ENCODE results near the gene SLC44A5.
"Not testable (repeated sequence)": the region's sequence is repeated elsewhere in the genome, so short reads cannot be mapped to it uniquely, and the experiment has no call there.

The SLC44A5 gene

DNA sequence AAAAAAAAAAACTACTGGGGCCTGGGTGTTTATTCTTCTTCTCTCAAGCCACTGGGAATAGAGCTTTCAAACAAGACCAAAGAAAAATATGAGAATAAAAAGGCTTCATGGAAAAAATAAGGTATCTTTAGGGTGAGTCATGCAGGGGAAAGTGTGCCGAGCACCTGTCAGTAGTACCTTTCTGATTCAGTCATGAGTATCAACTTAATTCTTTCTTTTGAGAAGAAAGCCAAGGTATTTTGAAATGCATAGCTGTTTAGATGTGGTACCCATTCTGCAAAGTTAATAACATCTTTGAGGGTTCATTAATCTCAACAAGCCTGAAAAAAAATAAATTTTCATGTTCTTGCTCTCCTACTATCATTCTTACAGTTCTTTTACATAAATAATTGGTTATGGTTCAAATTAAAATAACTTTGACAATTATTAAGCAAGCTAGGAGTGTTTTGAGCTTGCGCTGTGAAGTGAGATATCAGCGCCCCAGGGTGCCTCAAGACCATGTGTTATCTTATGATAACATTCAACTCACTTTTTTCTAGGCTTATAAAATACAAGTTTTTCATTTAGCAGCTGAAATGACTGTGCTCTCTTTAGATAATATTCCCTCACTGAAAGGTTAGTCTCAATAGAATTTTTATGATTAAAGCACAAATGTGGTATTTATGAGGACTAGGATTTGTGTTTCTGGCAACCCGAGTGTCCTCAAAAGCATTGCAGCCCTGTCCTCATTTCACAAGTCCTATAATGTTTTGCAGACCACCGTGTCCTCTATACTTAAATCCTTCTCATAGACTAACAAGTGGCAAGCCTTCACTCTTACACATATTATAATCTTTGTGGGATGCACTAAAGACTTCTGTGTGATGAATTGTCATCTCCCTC, 138.6 kb downstream of the SLC44A5 start:
- FAIRE-seq (no peak), DNase-seq (ENCODE audit: extremely low spot score, insufficient read length, low read depth) (no peak)

DNA sequence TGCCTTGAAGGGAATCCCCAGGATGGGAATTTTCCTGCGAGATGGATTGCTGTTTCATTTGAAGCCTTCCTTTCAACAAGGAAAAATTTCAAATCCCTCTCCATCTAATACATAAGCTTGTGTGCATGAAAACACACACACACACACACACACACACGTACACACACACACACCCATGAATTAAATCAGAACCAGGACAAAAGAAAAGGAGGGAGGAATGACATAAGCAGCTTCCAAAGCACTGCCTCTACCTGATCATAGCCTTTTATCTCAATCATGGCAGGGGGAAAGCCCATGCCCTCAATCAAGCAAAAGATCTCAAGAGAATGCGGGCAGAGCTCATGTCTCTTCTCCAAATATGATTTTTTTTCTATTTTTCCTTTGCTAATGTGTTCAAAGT, 139.7 kb downstream of the SLC44A5 start:
- FAIRE-seq, result no peak
- no peak for DNase-seq (ENCODE audit: extremely low spot score, insufficient read length, low read depth)

DNA sequence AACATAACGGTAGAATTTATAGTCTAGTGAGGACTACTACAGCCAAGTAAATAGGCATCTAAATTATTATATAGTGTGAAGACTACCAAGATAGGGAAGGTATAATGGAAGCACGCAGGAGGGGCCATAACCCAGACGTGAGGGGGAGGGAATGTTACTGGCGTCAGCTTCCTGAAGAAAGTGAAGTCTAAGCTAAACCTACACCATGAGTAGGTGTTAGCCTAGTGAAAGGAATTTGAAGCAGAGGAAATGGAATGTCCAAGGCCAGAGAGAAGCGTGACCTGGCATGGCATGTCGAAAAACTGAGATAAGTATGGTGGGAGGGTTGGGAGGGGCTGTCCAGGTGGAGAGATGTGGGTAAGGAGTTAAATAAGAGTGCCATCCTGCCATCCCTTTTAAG, 140.5 kb downstream of the SLC44A5 start:
- FAIRE-seq (no peak), DNase-seq (ENCODE audit: extremely low spot score, insufficient read length, low read depth) (no peak)

DNA sequence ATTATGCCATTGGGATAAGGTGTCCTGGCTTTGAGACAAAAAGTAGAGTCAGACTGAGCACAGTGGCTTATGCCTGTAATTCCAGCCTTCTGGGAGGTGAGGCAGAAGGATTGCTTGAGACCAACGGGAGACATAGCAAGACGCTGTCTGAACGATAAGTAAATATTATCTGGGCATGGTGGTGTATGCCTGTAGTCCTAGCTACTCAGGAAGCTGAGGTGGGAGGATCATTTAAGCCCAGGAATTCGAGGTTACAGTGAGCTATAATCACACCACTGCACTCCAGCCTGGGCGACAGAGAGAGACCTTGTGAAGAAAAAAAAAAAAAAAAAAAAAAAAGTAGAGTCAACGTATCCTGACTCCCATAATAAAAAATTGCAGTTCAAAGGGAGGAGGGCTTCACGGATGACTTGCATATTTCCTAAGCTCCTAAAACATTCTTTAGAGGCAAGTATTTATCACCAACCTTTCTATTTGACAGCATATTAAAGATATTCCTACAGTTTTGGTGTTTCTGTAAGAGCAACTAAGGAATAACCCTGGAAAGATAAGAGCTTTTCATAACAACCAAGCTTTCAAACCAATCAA, 141.2 kb downstream of the SLC44A5 start:
- FAIRE-seq, result no peak

DNA sequence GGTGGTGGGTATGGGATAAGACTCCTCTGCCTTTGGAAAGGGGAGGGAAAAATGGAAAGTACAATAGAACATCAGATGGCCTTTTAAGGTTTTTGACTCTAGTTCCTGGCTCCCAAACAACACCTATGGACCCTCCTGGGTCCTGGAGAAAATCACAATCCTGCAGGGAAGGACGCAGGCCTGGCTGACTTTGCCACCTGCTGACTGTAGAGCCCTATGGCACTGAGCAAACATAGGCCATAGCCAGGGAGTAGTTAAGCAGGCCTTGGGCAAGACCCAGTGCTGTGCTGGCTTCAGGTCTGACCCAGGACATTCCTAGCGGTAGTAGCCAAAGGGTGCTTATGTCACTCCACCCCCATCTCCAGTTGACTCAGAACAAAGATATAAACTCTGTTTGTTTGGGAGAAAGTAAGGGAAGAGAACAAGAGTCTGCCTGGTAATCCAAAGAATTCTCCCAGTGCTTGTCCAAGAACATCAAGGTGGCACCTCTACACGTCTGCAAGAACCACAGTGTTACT, 149.0 kb downstream of the SLC44A5 start:
- FAIRE-seq, result no peak
- no peak for DNase-seq (ENCODE audit: extremely low spot score, insufficient read length, low read depth)

More for the DNA sequence above, 141.2 kb downstream of the SLC44A5 start:
- no peak for DNase-seq (ENCODE audit: extremely low spot score, insufficient read length, low read depth)

DNA sequence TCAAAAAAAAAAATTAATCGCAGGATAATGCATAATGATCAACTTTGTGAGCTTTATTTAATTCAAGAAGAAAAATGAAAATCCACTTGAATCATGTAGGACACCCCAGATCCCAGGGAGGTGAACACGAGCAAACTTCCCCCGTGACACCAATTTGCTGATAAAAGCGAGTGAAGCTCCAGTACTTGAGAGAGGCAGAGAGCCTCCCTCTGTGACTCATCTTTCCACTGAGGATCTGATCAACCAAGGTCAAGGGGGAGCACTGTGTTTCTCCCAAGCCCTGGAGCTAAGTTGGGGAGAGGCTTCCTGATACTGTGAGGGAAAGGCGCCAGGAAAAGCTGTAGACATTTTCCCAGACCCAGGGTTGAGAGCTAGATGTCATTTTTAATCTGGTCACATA, 160.9 kb downstream of the SLC44A5 start:
- DNase-seq (ENCODE audit: extremely low spot score, insufficient read length, low read depth) (no peak), FAIRE-seq (no peak)

DNA sequence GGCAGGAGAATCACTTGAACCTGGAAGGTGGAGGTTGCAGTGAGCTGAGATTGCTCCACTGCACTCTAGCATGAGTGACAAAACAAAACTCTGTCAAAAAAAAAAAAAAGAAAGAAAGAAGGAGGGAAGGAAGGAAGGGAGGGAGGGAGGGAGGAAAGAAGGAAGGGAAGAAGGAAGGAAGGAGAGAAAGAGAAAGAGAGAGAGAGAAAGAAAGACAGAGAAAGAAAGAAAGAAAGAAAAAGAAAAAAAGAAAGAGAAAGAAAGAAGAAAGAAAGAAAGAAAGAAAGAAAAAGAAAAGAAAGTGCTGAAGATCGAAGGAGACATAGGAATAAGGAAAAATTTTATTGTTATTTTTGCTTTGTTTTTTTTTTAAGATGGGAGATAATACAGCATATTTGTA, 166.7 kb downstream of the SLC44A5 start:
- no peak for FAIRE-seq

DNA sequence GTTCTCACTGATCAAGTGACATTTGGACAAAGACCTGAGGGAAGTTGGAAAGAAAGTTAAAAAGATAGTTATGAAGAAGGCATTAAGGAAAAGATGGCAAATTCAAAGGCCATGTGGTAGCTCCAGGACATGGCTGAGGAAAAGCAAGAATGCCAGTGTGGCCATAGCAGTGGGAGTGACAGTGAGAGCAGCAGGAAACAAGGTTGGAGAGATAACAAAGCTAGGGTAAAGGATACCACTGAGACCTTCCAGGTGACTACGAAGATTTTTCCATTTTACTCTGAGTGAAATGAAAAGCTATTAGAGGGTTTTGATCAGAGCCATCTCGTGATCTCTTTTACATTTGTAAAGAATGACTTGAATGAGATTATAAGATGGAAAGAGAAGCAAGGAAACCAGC, 170.6 kb downstream of the SLC44A5 start:
- no peak for FAIRE-seq
- no peak for DNase-seq (ENCODE audit: extremely low spot score, insufficient read length, low read depth)

More for the DNA sequence above, 166.7 kb downstream of the SLC44A5 start:
- no peak for DNase-seq (ENCODE audit: extremely low spot score, insufficient read length, low read depth)

DNA sequence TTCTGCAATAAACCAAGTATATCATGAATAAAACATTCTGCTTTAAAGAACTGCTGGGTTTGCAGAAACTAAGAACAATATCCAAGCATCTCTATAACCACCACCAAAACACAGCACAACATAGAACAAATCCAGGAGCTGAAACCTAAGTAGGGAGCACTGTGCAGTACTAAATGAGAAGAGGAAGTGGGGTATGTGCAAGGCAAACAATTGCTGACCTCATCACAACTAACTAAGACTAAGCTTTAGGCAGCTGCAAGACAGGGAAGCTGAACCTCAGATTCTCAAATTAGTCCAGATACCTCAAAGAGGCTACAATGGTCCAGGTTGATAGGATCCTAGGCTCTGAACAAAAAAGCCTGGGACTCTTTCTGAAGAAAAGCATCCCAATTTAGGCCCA, 172.6 kb downstream of the SLC44A5 start:
- no peak for FAIRE-seq
- DNase-seq (ENCODE audit: extremely low spot score, insufficient read length, low read depth), result no peak

DNA sequence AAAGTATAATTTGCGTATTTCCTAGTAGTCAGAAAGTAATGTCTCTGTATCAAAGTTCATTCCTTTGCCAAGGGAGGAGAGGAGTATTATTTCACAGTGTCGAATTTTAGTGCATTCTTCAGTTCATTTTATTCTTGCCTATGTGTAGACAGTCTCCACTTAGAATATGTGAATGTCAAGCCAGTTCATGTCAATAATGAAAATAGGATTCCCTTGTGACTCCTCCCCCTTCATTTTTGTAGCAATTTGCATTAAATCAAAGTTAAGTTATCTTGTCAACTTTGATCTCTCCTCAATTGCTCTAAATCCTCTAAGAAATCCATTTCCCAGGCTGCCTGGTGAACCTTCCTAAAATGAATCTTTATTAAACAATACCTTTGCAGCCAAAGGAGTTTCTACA, 179.1 kb downstream of the SLC44A5 start:
- FAIRE-seq (no peak), DNase-seq (ENCODE audit: extremely low spot score, insufficient read length, low read depth) (no peak)

DNA sequence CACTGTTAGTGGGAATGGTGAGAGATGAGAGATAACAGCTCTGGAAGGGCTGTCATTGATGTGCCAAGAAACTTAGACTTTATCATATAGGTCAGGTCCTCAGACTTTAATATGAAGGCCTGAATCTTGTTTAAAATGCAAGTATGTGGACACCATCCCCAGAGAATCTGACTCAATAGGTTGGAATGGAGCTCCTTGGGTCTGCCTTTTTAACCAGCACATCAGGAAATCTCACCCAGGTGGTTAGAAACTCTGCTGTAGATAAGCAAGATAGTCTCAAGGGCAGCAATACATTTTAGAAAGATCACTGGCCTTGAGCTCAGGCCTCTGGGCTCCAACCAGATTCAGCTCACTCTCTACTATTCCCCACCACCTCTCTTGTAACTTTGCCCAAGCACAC, 180.4 kb downstream of the SLC44A5 start:
- no peak for FAIRE-seq
- DNase-seq (ENCODE audit: extremely low spot score, insufficient read length, low read depth), result no peak

DNA sequence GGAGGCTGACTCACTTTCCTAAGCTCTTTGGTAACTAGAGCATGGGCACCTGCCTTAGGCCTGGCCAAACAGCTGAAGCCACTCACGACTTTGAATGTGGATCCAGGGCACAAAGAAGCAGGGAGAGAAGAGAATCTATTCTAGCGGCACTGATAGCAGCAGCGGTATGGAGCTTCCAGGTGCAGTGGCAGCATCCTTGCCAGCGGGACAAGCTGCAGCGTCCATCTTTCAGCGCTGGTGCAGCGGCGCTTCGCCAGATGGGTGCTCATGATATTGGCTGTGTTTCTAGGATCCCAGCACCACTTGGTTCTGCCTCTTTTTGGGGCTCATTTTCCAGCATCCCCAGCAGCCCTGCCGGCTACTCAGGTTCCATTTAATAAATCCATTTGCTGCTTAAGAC, 184.2 kb downstream of the SLC44A5 start:
- DNase-seq (ENCODE audit: extremely low spot score, insufficient read length, low read depth) (no peak), FAIRE-seq (no peak)

DNA sequence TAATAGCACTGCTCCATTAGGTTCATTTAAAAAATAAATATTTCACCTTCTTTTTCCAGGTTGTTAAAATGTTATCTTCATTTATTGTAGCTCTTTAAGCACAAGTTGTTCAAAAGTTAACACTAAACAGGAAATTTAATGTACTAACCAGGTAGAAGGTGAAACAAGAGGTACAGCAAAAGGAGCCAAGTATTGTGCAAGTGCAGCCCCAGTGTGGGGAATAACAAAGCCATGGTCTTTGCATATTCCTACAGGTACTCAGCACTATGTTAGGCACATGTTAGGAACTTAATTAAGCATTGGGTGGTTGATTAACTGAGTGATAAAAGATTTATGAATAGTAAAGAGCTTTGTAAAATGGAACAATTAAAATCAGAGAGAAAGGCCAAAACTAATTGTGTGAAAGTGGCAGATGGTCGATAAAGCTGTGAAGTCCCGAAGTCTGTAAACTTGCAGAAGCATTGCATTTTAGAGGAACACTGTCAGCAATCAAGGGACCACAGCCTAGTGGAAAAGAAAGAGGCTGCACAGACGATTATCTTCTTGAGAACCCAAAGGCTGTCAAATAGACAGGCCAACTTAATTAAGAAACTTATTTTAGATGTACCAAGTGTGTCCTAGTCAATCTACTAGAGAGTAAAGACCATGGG, 185.8 kb downstream of the SLC44A5 start:
- DNase-seq (ENCODE audit: extremely low spot score, insufficient read length, low read depth) (no peak), FAIRE-seq (no peak)

DNA sequence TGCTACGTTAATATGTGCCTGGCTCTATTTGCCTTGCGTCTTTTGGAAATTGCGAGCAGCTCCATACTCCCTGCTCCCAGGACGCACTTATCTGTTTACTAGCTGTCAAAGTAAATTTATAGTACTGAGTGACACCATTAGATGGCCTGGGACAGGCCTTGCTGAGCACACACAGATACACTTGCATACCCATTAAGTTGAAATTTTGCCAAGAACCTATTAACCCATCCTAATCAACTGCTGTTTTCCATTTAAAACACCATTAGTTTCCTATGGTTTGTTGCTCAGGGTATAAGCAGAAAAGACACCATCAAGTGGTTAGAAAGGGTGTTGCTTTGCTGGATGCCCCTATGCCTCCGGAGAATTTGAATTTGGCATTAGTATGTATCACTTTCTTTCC, 187.3 kb downstream of the SLC44A5 start:
- DNase-seq (ENCODE audit: extremely low spot score, insufficient read length, low read depth), result no peak
- no peak for FAIRE-seq

DNA sequence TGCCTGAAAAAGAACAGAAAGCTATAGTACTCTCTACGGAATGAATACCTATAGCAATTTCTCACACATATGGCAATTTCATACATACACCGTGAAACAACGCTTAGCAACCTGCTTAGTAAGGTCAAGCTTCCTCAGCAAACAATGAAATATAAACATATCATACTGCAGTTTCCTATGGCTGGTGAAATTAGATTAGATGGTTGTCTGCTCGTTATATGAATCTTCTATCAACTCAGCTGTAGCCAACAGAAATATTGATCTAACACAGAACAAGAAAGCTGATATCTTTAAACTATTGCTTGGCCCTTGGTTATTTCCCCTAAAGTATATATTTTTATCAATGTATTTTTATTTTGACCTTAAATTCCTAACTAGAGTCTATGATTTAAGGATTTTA, 187.8 kb downstream of the SLC44A5 start:
- no peak for DNase-seq (ENCODE audit: extremely low spot score, insufficient read length, low read depth)
- FAIRE-seq, result no peak

DNA sequence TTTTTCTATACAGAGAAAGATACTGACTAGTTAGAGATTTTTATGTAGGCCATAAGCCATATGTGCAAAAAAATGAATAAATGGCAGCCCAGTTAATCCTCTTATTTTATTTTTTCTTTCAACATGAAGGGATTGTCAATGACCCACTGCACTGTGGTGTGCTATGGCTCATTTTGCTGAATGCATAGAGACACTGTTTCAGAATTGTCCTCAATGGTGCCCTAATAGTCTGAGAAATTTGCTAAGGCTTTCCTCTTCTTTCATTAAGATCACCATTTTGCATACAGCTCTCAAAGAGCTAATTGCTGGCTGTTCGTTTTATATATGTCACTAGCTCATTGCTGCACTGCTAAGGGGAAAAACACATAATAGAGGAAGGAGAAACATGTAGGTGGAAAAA, 189.5 kb downstream of the SLC44A5 start:
- FAIRE-seq, result no peak
- DNase-seq (ENCODE audit: extremely low spot score, insufficient read length, low read depth), result no peak

DNA sequence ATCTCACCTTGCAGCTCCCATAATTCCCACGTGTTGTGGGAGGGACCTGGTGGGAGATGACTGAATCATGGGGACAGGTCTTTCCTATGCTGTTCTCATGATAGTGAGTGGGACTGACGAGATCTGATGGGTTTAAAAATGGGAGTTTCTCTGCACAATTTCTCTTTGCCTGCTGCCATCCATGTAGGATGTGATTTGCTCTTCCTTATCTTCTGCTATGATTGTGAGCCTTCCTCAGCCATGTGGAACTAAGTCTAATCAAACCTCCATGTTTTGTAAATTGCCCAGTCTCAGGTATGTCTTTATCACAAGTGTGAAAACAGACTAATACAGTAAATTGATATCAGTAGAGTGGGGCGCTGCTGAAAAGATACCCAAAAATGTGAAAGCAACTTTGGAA, 195.7 kb downstream of the SLC44A5 start:
- FAIRE-seq, result no peak
- DNase-seq (ENCODE audit: extremely low spot score, insufficient read length, low read depth), result no peak

DNA sequence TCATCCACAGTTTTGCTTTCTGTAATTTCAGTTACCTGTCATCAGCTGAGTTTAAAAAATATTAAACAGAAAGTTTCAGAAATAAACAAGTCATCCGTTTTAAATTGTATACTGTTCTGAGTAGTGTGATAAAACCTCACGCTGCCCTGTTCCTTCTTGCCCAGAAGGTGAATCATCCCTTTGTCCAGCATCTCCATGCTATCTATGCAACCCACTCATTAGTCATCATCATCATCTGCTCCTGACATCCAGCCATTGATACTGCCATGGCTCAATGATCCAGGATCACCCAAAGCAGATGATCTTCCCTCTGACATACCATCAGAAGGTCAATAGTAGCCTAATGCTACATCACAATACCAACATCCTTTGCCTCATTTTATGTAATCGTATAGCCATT, 198.3 kb downstream of the SLC44A5 start:
- DNase-seq (ENCODE audit: extremely low spot score, insufficient read length, low read depth), result no peak
- FAIRE-seq, result no peak

DNA sequence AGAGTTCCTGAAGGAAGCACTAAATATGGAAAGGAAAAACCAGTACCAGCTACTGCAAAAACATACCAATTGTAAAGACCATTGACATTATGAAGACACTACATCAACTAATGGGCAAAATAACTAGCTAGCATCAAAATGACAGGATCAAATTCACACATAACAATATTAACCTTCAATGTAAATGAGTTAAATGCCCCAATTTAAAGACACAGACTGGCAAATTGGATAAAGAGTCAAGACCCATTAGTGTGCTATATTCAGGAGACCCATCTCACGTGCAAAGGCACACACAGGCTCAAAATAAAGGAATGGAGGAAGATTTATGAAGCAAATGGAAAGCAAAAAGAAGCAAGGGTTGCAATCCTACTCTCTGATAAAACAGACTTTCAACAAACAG, 206.2 kb downstream of the SLC44A5 start:
- not testable (repeated sequence) for DNase-seq (ENCODE audit: extremely low spot score, insufficient read length, low read depth); FAIRE-seq

DNA sequence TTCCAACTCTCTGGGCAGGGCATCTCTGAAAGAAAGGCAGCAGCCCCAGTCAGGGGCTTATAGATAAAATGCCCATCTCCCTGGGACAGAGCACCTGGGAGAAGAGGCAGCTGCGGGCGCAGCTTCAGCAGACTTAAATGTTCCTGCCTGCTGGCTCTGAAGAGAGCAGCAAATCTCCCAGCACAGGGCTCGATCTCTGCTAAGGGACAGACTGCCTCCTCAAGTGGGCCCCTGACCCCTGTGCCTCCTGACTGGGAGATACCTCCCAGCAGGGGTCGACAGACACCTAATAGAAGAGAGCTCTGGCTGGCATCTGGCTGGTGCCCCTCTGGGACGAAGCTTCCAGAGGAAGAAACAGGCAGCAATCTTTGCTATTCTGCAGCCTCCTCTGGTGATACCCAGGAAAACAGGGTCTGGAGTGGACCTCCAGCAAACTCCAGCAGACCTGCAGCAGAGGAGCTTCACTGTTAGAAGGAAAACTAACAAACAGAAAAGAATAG, 207.7 kb downstream of the SLC44A5 start:
- DNase-seq (ENCODE audit: extremely low spot score, insufficient read length, low read depth); FAIRE-seq: not testable (repeated sequence)

DNA sequence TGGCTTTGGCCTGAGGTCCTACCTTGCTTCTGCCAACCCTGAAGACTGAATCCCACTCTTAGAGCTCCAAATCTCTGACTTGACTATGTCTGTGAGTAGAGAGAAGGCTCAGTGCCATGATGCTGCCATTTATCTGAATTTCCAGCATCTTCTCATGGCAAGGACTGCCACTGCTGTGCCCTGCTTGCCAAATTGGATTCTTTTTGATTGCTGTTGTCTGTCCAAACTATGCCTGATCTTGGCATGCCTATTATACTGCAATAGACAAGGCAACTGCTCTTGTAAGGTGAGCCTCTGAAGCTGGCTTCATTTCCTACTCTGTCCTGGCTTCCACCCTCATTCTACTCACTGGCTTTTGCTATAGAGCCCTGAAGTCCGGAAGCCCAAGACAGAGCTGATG, 210.2 kb downstream of the SLC44A5 start:
- DNase-seq (ENCODE audit: extremely low spot score, insufficient read length, low read depth) (no peak), FAIRE-seq (no peak)
